Tibial nerve (tissue), 4 donors: ENCODE results near the gene CARD10. TPM values are rescaled to one million over a fixed set of nuclear protein-coding genes. Genes with fewer than 3 reads are reported as not detected.

Experiments used
- DNase-seq, 2 donors: peaks; one replicate each; pipeline ENCODE4 v3.0.0-alpha.2; 2019; ENCODE audit warnings: low spot score in 2 of 2
- H3K27ac ChIP-seq, 4 donors: fragments of 200-600 bp; sonication (generic) in 3 of 4; one replicate each; pipeline ENCODE4 v1.5.1; 2017 to 2019; ENCODE audit warnings: mild to moderate bottlenecking in 1 of 4
- H3K27me3 ChIP-seq, 2 donors: fragments of 200-600 bp; sonication (generic) in 1 of 2; one replicate each; pipeline versions ENCODE4 v1.5.1 to v1.6.0; 2017 to 2019
- H3K36me3 ChIP-seq, 3 donors: fragments of 200-600 bp; sonication (generic); one replicate each; pipeline ENCODE4 v1.5.1; 2018 to 2019
- H3K4me1 ChIP-seq, 4 donors: fragments of 200-600 bp; sonication (generic) in 3 of 4; one replicate each; pipeline ENCODE4 v1.5.1; 2017 to 2019
- H3K4me3 ChIP-seq, 4 donors: fragments of 200-600 bp; sonication (generic) in 3 of 4; one replicate each; pipeline ENCODE4 v1.5.1; 2017 to 2019; ENCODE audit warnings: mild to moderate bottlenecking in 1 of 4, moderate library complexity in 1 of 4
- H3K9me3 ChIP-seq, 4 donors: fragments of 200-600 bp; sonication (generic) in 3 of 4; one replicate each; pipeline ENCODE4 v1.5.1; 2017 to 2019
- CTCF ChIP-seq, 5 experiments: fragments of 200-600 bp in 3 of 5; fragments of 450-650 bp in 2 of 5; sonication (generic) in 3 of 5; IDR thresholded peaks; one replicate each; pipeline ENCODE4 v1.5.1; 2016 to 2019; ENCODE audit warnings: antibody characterized with exemption in 5 of 5, mild to moderate bottlenecking in 3 of 5, moderate library complexity in 2 of 5
- EP300 ChIP-seq, 2 donors: sonication (generic); formaldehyde crosslinking; IDR thresholded peaks; one replicate each; pipeline ENCODE4 v1.6.1; 2017; ENCODE audit warnings: antibody characterized with exemption in 2 of 2, mild to moderate bottlenecking in 1 of 2
- POLR2A ChIP-seq, 2 donors: fragments of 450-650 bp; IDR thresholded peaks; one replicate each; pipeline ENCODE4 v1.6.1; 2017; ENCODE audit warnings: antibody characterized with exemption in 2 of 2, mild to moderate bottlenecking in 2 of 2, moderate library complexity in 2 of 2
- WGBS, 2 donors: methylation state at CpG; one replicate each; pipeline ENCODE4 v1.1.5; 2018; 5-methylcytosine and 5-hydroxymethylcytosine counted together
- total RNA-seq, 4 donors: library from RNA; depleted of rRNA; stranded (reverse); fragments of >200 nt; gene quantifications; one replicate each; pipeline ENCODE4 v1.1.0, GENCODE V29; 2016

Gene CARD10
- total RNA-seq, 4 donors from 2014 or later: 12.5 to 21.6 (median 17.0) TPM

- DNase-seq: no peak
- 43 to 53% methylated on average over 5 to 14 of the region's 14 CpGs for WGBS, 2 donors
- TF ChIP-seq EP300 (IDR thresholded peaks at IDR 0.05) (no peak), CTCF (IDR thresholded peaks at IDR 0.05) (no peak), POLR2A (IDR thresholded peaks at IDR 0.05) (no peak)
- Histone ChIP-seq H3K9me3 (no peaks in the 10 kb centered on the region), H3K27ac (no peak overlapping the region), H3K36me3 (no peaks in the 10 kb centered on the region), H3K4me1 (peaks cover 0 to 6% (median 0%) of the 10 kb centered on the region in 4 donors), H3K4me3 (no peak overlapping the region), H3K27me3 (peaks cover 0 to 9% of the 10 kb centered on the region in 2 donors)
These were observed 51.7 kb downstream of the CARD10 start for GRCh38 chr22:37467391-37467955.

GRCh38 chr22:37464181-37464580 lies 55.0 kb downstream of the CARD10 start:
- no peak overlapping the region for H3K4me3 ChIP-seq
- peaks cover 0 to 13% of the 10 kb centered on the region in 2 donors for H3K27me3 ChIP-seq
- 26 to 28% methylated on average over 4 of the region's 4 CpGs for WGBS, 2 donors
- no peaks in the 10 kb centered on the region for H3K36me3 ChIP-seq
- TF ChIP-seq POLR2A (IDR thresholded peaks at IDR 0.05): no peak
- TF ChIP-seq CTCF (IDR thresholded peaks at IDR 0.05): no peak
- no peak for TF ChIP-seq EP300 (IDR thresholded peaks at IDR 0.05)
- no peak overlapping the region for H3K27ac ChIP-seq
- H3K4me1 ChIP-seq: peaks cover 0 to 6% (median 0%) of the 10 kb centered on the region in 4 donors
- H3K9me3 ChIP-seq: no peaks in the 10 kb centered on the region
- no peak for DNase-seq

GRCh38 chr22:37462983-37463382 lies 56.2 kb downstream of the CARD10 start:
- DNase-seq: no peak
- Histone ChIP-seq H3K36me3 (no peaks in the 10 kb centered on the region), H3K27ac (no peak overlapping the region), H3K4me1 (peaks cover 0 to 6% (median 0%) of the 10 kb centered on the region in 4 donors), H3K9me3 (no peaks in the 10 kb centered on the region), H3K4me3 (no peak overlapping the region), H3K27me3 (peaks cover 0 to 20% of the 10 kb centered on the region in 2 donors)
- 11 to 19% methylated on average over 5 of the region's 5 CpGs for WGBS, 2 donors
- no peak for TF ChIP-seq POLR2A (IDR thresholded peaks at IDR 0.05)
- TF ChIP-seq CTCF (IDR thresholded peaks at IDR 0.05): no peak
- TF ChIP-seq EP300 (IDR thresholded peaks at IDR 0.05): no peak

- Histone ChIP-seq H3K27ac (no peak overlapping the region), H3K27me3 (peaks cover 0 to 23% of the 10 kb centered on the region in 2 donors), H3K9me3 (no peaks in the 10 kb centered on the region), H3K4me3 (no peak overlapping the region), H3K36me3 (no peaks in the 10 kb centered on the region), H3K4me1 (peaks cover 0 to 6% (median 0%) of the 10 kb centered on the region in 4 donors)
- no peak for DNase-seq
- 56 to 77% methylated on average over 5 of the region's 5 CpGs for WGBS, 2 donors
- no peak for TF ChIP-seq POLR2A (IDR thresholded peaks at IDR 0.05)
- TF ChIP-seq CTCF (IDR thresholded peaks at IDR 0.05): no peak
- TF ChIP-seq EP300 (IDR thresholded peaks at IDR 0.05): no peak
These were observed 56.8 kb downstream of the CARD10 start for GRCh38 chr22:37462436-37462835.

GRCh38 chr22:37461961-37462360 lies 57.3 kb downstream of the CARD10 start:
- Histone ChIP-seq H3K4me1 (peaks cover 0 to 6% (median 0%) of the 10 kb centered on the region in 4 donors), H3K36me3 (no peaks in the 10 kb centered on the region), H3K9me3 (no peaks in the 10 kb centered on the region), H3K27me3 (peaks cover 0 to 23% of the 10 kb centered on the region in 2 donors), H3K4me3 (no peak overlapping the region), H3K27ac (no peak overlapping the region)
- no peak for TF ChIP-seq CTCF (IDR thresholded peaks at IDR 0.05)
- DNase-seq: no peak
- WGBS, 2 donors: 48 to 53% methylated on average over 6 of the region's 6 CpGs
